Caco-2 (cell line): ENCODE results near the gene LRP1B. TPM values are rescaled to one million over a fixed set of nuclear protein-coding genes. Genes with fewer than 3 reads are reported as not detected.

Source experiments
- BruUV-seq: library from RNA; stranded (reverse); fragments of 400-500 nt; replicated peaks from 2 replicates; lab custom pipeline; 2021; lab: Mats Ljungman, UMichigan
- CTCF ChIA-PET: fragments of 300-600 bp; sonication (Branson Sonifier 250); formaldehyde crosslinking; loops from one replicate; lab custom pipeline; 2022; ENCODE audit warnings: antibody characterized with exemption; lab: Charles Lee
- POLR2A ChIA-PET: fragments of 300-600 bp; sonication (Branson Sonifier 250); formaldehyde crosslinking; loops from one replicate; lab custom pipeline; 2022; ENCODE audit warnings: antibody characterized with exemption; lab: Charles Lee
- DNase-seq, 2 experiments: peaks; one replicate each; pipeline versions ENCODE4 v3.0.0 to v3.0.0-alpha.2; 2020 to 2022
- H3K27me3 ChIP-seq: replicated peaks from 2 replicates; pipeline ENCODE4 v1.6.0; 2011; ENCODE audit warnings: low read length; ENCODE audit not compliant: control insufficient read depth, insufficient read depth
- H3K36me3 ChIP-seq: 2 replicates; pipeline ENCODE4 v1.5.1; 2011; ENCODE audit warnings: low read length; ENCODE audit not compliant: control insufficient read depth, insufficient read depth
- H3K4me1 ChIP-seq: fragments of 250-450 bp; sonication (Bioruptor Pico); 2 replicates; pipeline ENCODE4 v1.5.1; 2020; ENCODE audit warnings: mild to moderate bottlenecking
- H3K4me3 ChIP-seq: 2 replicates; pipeline ENCODE4 v1.5.1; 2011; ENCODE audit warnings: low read depth, mild to moderate bottlenecking, control low read depth, low read length
- H3K9me3 ChIP-seq: fragments of 250-450 bp; sonication (Bioruptor Pico); 2 replicates; pipeline ENCODE4 v1.5.1; 2020; ENCODE audit warnings: mild to moderate bottlenecking, moderate library complexity
- H3K27ac Mint-ChIP-seq: one replicate; pipeline ENCODE4 v1.8.0; 2022; ENCODE audit warnings: mixed read lengths; ENCODE audit not compliant: unreplicated experiment
- H3K27me3 Mint-ChIP-seq: one replicate; pipeline ENCODE4 v1.8.0; 2022; ENCODE audit warnings: mixed read lengths; ENCODE audit not compliant: insufficient read depth, unreplicated experiment
- H3K36me3 Mint-ChIP-seq: one replicate; pipeline ENCODE4 v1.8.0; 2022; ENCODE audit warnings: mild to moderate bottlenecking, mixed read lengths; ENCODE audit not compliant: insufficient read depth, unreplicated experiment
- H3K4me1 Mint-ChIP-seq: one replicate; pipeline ENCODE4 v1.8.0; 2022; ENCODE audit warnings: low read depth, mixed read lengths; ENCODE audit not compliant: unreplicated experiment
- H3K4me3 Mint-ChIP-seq: one replicate; pipeline ENCODE4 v1.8.0; 2022; ENCODE audit warnings: mild to moderate bottlenecking, moderate library complexity, mixed read lengths; ENCODE audit not compliant: unreplicated experiment
- H3K9me3 Mint-ChIP-seq: one replicate; pipeline ENCODE4 v1.8.0; 2022; ENCODE audit warnings: mixed read lengths; ENCODE audit not compliant: unreplicated experiment
- CTCF ChIP-seq, 2 experiments: fragments of 200-600 bp in 1 of 2; IDR thresholded peaks; 1 replicate in 1 of 2; 2 replicates in 1 of 2; pipeline versions ENCODE4 v1.5.1 to v1.8.0; 2011 to 2022; ENCODE audit warnings: antibody characterized with exemption in 1 of 2, control low read depth in 1 of 2, inconsistent platforms in 1 of 2, low read depth in 1 of 2, low read length in 1 of 2, mild to moderate bottlenecking in 1 of 2, moderate library complexity in 1 of 2; ENCODE audit not compliant: insufficient read depth in 1 of 2, severe bottlenecking in 1 of 2, unreplicated experiment in 1 of 2
- intact Hi-C: fragments of 100-400 bp; cut with micrococcal nuclease; formaldehyde crosslinking; loops from one replicate; pipeline ENCODE4 v1.10.0; 2022; ENCODE audit not compliant: unreplicated experiment
- total RNA-seq: library from RNA; stranded (reverse); gene quantifications from 2 replicates; pipeline ENCODE4 v1.2.3, GENCODE V29; 2022

Gene LRP1B
- total RNA-seq, 1 experiment from 2014 or later = not detected

GRCh38 chr2:142170847-142171246, 40.0 kb upstream of the LRP1B start:
- H3K4me1 Mint-ChIP-seq = no peaks in the 10 kb centered on the region
- intact Hi-C loops = no loop called here
- Histone ChIP-seq H3K9me3 (no peaks in the 10 kb centered on the region), H3K4me1 (no peaks in the 10 kb centered on the region), H3K36me3 (no peaks in the 10 kb centered on the region), H3K4me3 (no peak overlapping the region), H3K27me3 (no peaks in the 10 kb centered on the region)
- H3K27me3 Mint-ChIP-seq = no peaks in the 10 kb centered on the region
- H3K36me3 Mint-ChIP-seq = no peaks in the 10 kb centered on the region
- CTCF ChIA-PET = no interaction called here
- no peak overlapping the region for H3K27ac Mint-ChIP-seq
- no peak for DNase-seq
- no TSS peak for BruUV-seq
- H3K9me3 Mint-ChIP-seq = no peaks in the 10 kb centered on the region
- no peak for TF ChIP-seq CTCF (IDR thresholded peaks at IDR 0.05; ENCODE audit: insufficient read depth in 1 of 2, low read depth in 1 of 2, low read length in 1 of 2, severe bottlenecking in 1 of 2, unreplicated experiment in 1 of 2)
- POLR2A ChIA-PET = no interaction called here
- H3K4me3 Mint-ChIP-seq = no peak overlapping the region

GRCh38 chr2:142165790-142166189, 35.0 kb upstream of the LRP1B start:
- H3K9me3 Mint-ChIP-seq = no peaks in the 10 kb centered on the region
- DNase-seq = peak in 1 of 2 experiments; percentile 17
- Histone ChIP-seq H3K36me3 (no peaks in the 10 kb centered on the region), H3K4me1 (no peaks in the 10 kb centered on the region), H3K4me3 (no peak overlapping the region), H3K27me3 (no peaks in the 10 kb centered on the region), H3K9me3 (no peaks in the 10 kb centered on the region)
- intact Hi-C loops = loop anchor here (5.0 kb wide), 2 partner anchors 437 to 822 kb away; no protein-coding TSS in a partner anchor
- peak in 1 of 2 experiments; percentile 34 for TF ChIP-seq CTCF (IDR thresholded peaks at IDR 0.05; ENCODE audit: insufficient read depth in 1 of 2, low read depth in 1 of 2, low read length in 1 of 2, severe bottlenecking in 1 of 2, unreplicated experiment in 1 of 2)
- CTCF ChIA-PET = no interaction called here
- POLR2A ChIA-PET = no interaction called here
- no TSS peak for BruUV-seq
- H3K27me3 Mint-ChIP-seq = no peaks in the 10 kb centered on the region
- no peak overlapping the region for H3K4me3 Mint-ChIP-seq
- no peak overlapping the region for H3K27ac Mint-ChIP-seq
- no peaks in the 10 kb centered on the region for H3K36me3 Mint-ChIP-seq
- H3K4me1 Mint-ChIP-seq = no peaks in the 10 kb centered on the region

- BruUV-seq = no TSS peak
Measured at GRCh38 chr2:142153601-142154000, 22.8 kb upstream of the LRP1B start.

More at GRCh38 chr2:142153601-142154000, 22.8 kb upstream of the LRP1B start:
- H3K27me3 Mint-ChIP-seq = peaks cover 5% of the 10 kb centered on the region
- Histone ChIP-seq H3K9me3 (no peaks in the 10 kb centered on the region), H3K4me3 (no peak overlapping the region), H3K4me1 (no peaks in the 10 kb centered on the region), H3K27me3 (no peaks in the 10 kb centered on the region), H3K36me3 (no peaks in the 10 kb centered on the region)
- POLR2A ChIA-PET = no interaction called here
- H3K36me3 Mint-ChIP-seq = no peaks in the 10 kb centered on the region
- H3K9me3 Mint-ChIP-seq = no peaks in the 10 kb centered on the region
- intact Hi-C loops = loop anchor here (2.0 kb wide), 1 partner anchor 23 kb away; the partner anchor contains the start of gene LRP1B
- no peak overlapping the region for H3K4me3 Mint-ChIP-seq
- H3K27ac Mint-ChIP-seq = no peak overlapping the region
- no peak for DNase-seq
- no peak for TF ChIP-seq CTCF (IDR thresholded peaks at IDR 0.05; ENCODE audit: insufficient read depth in 1 of 2, low read depth in 1 of 2, low read length in 1 of 2, severe bottlenecking in 1 of 2, unreplicated experiment in 1 of 2)
- CTCF ChIA-PET = no interaction called here
- no peaks in the 10 kb centered on the region for H3K4me1 Mint-ChIP-seq
